Duodenal mucosa (tissue), 2 donors: Measurements from ENCODE around the gene ZNF177.

ENCODE experiments used
- H3K27ac ChIP-seq: one replicate; pipeline ENCODE4 v1.7.0; 2013; ENCODE audit warnings: low read depth, low read length
- H3K27me3 ChIP-seq, 2 donors: one replicate each; pipeline ENCODE4 v1.7.0; 2013; ENCODE audit warnings: low read length in 2 of 2, control low read depth in 1 of 2; ENCODE audit not compliant: insufficient read depth in 2 of 2, control insufficient read depth in 1 of 2
- H3K36me3 ChIP-seq, 2 donors: one replicate each; pipeline ENCODE4 v1.7.0; 2013; ENCODE audit warnings: low read length in 2 of 2, control low read depth in 1 of 2; ENCODE audit not compliant: insufficient read depth in 2 of 2, control insufficient read depth in 1 of 2
- H3K4me1 ChIP-seq, 2 donors: one replicate each; pipeline ENCODE4 v1.7.0; 2013; ENCODE audit warnings: low read length in 2 of 2, control low read depth in 1 of 2; ENCODE audit not compliant: insufficient read depth in 2 of 2, control insufficient read depth in 1 of 2
- H3K4me3 ChIP-seq, 2 donors: one replicate each; pipeline ENCODE4 v1.7.0; 2013; ENCODE audit warnings: low read length in 2 of 2, low read depth in 1 of 2
- H3K9ac ChIP-seq, 2 donors: one replicate each; pipeline ENCODE4 v1.7.0; 2013; ENCODE audit warnings: low read length in 2 of 2, low read depth in 1 of 2
- H3K9me3 ChIP-seq, 2 donors: one replicate each; pipeline ENCODE4 v1.7.0; 2013; ENCODE audit warnings: low read length in 2 of 2, control low read depth in 1 of 2; ENCODE audit not compliant: control insufficient read depth in 1 of 2

ZNF177 gene

DNA sequence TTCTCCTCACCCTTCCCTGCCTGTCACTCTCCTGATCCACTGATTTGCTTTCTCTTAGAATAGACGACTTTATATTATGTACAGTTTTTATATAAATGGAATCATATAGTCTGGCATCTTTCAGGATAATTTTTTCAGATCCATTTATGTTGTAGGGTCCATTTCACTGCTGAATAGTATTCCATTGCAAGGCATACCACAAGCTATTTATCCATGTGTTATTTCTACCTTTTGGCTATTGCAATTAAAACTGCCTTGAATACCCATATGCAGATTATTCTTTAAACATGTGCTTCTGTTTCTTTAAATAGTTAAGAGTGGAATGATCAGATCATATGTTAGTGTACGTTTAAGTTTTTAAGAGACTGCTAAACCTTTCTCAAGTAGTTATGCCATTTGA lies 17.8 kb upstream of the ZNF177 start:
- no peaks in the 10 kb centered on the region for H3K27me3 ChIP-seq
- no peak overlapping the region for H3K27ac ChIP-seq
- H3K9ac ChIP-seq, result no peak overlapping the region
- peaks cover 32 to 39% of the 10 kb centered on the region in 2 donors for H3K36me3 ChIP-seq
- H3K9me3 ChIP-seq, result peaks cover 63 to 82% of the 10 kb centered on the region in 2 donors
- H3K4me3 ChIP-seq, result no peak overlapping the region
- no peaks in the 10 kb centered on the region for H3K4me1 ChIP-seq

- no peak overlapping the region for H3K9ac ChIP-seq
- H3K36me3 ChIP-seq, result peaks cover 6 to 19% of the 10 kb centered on the region in 2 donors
- H3K27me3 ChIP-seq, result no peaks in the 10 kb centered on the region
- H3K9me3 ChIP-seq, result peaks cover 64 to 82% of the 10 kb centered on the region in 2 donors
- no peak overlapping the region for H3K27ac ChIP-seq
- H3K4me1 ChIP-seq, result no peaks in the 10 kb centered on the region
- H3K4me3 ChIP-seq, result no peak overlapping the region
Observed at GRCh38 chr19:9348253-9348652, 14.6 kb upstream of the ZNF177 start.

- Histone ChIP-seq H3K4me1 (no peaks in the 10 kb centered on the region), H3K9me3 (peaks cover 61 to 78% of the 10 kb centered on the region in 2 donors), H3K27me3 (no peaks in the 10 kb centered on the region), H3K9ac (no peak overlapping the region), H3K4me3 (peak overlapping the region in 1 of 2 donors; percentile 7), H3K27ac (no peak overlapping the region), H3K36me3 (peaks cover 2 to 15% of the 10 kb centered on the region in 2 donors)
Observed at GRCh38 chr19:9348671-9349070, 14.1 kb upstream of the ZNF177 start.

GRCh38 chr19:9352505-9352904 lies 10.3 kb upstream of the ZNF177 start:
- Histone ChIP-seq H3K9me3 (peaks cover 50 to 70% of the 10 kb centered on the region in 2 donors), H3K36me3 (peaks cover 3 to 11% of the 10 kb centered on the region in 2 donors)

DNA sequence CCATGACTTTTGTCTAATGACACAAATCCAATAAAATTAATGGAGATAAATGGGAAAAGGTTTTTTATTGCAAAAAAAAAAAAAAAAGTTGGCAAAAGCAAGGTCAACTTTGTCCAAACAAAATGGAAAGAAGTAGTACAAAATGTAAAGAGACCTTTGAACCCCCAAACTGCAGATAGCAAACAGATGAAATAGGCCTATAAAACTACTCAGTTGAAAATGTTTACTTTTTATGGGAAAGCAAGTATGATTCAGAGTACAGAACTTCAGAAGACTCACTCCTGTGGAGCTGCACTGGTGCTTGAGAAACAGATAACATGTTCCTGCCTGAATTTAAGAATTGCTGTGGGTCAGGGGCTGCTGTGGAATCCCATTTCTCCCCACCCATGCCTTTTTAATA lies 9.8 kb upstream of the ZNF177 start:
- H3K9ac ChIP-seq, result no peak overlapping the region
- H3K36me3 ChIP-seq, result peaks cover 3 to 8% of the 10 kb centered on the region in 2 donors
- H3K4me3 ChIP-seq, result no peak overlapping the region
- H3K27ac ChIP-seq, result no peak overlapping the region
- H3K4me1 ChIP-seq, result no peaks in the 10 kb centered on the region
- peaks cover 53 to 72% of the 10 kb centered on the region in 2 donors for H3K9me3 ChIP-seq
- no peaks in the 10 kb centered on the region for H3K27me3 ChIP-seq

More at GRCh38 chr19:9352505-9352904, 10.3 kb upstream of the ZNF177 start:
- Histone ChIP-seq H3K9ac (no peak overlapping the region), H3K4me1 (no peaks in the 10 kb centered on the region), H3K27me3 (no peaks in the 10 kb centered on the region), H3K4me3 (no peak overlapping the region), H3K27ac (no peak overlapping the region)

DNA sequence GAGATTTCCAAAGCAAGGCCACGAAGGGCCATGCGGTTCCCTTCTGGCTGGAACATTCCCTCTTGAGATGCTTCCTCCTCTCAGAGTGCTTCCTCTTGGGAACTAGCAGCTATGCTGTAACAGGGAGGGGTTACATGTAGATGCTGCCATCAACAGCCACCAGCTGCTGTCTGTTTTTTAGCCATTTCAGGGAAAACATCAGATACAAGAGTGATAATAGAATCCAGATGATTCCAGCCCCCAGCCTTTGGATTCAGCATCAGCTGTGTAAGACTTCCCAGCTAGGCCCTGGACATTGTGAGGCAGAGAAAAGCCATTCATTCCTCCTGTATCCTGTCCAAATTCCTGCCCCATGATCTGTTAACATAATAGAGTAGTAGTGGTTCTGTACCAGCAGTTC lies 8.2 kb upstream of the ZNF177 start:
- no peak overlapping the region for H3K27ac ChIP-seq
- H3K36me3 ChIP-seq, result peaks cover 3 to 7% of the 10 kb centered on the region in 2 donors
- no peaks in the 10 kb centered on the region for H3K27me3 ChIP-seq
- H3K4me3 ChIP-seq, result no peak overlapping the region
- H3K4me1 ChIP-seq, result no peaks in the 10 kb centered on the region
- peaks cover 45 to 69% of the 10 kb centered on the region in 2 donors for H3K9me3 ChIP-seq
- no peak overlapping the region for H3K9ac ChIP-seq

DNA sequence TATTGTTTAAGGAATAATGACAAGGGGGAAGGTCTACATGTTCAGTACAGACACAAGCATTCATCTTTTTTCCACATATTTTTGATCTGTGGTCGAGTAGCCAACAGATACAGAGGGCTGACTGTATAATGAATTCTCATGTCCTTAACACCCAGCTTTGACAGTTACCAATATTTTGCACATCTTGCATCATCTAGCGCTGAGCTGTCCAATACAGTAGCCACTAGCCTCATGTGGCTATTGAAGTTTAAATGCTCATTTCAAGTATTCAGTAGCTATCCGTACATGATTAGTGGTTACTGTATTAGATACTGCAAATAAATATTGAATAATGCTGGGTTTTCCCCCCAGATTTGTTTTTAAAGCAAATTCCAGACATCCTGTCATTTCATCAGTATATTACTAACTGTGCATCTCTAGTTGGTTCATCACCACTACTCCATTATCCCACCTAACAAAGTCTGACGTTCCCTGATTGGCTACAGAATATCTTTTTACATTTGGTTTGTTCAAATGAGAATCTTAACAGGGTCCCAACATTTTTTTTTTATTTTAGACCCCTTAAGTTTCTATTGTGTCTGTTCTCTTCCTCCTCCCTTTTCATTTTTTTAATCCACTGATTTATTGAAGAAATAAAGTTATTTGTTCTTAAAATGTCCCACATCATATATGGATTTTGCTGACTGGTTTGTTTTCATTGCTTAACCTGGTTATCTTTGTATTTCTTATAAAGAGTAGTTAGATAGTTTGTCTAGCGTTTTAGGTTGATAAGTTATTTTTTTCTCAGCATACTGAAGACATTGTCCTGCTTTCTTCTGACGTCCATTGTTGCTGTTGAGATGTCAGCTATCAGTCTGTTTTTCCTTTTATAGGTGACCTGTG lies 8.2 kb downstream of the ZNF177 start:
- H3K36me3 ChIP-seq, result no peaks in the 10 kb centered on the region
- H3K27me3 ChIP-seq, result no peaks in the 10 kb centered on the region
- H3K27ac ChIP-seq, result no peak overlapping the region
- no peaks in the 10 kb centered on the region for H3K4me1 ChIP-seq
- no peak overlapping the region for H3K4me3 ChIP-seq
- peaks cover 42 to 44% of the 10 kb centered on the region in 2 donors for H3K9me3 ChIP-seq
- H3K9ac ChIP-seq, result no peak overlapping the region

DNA sequence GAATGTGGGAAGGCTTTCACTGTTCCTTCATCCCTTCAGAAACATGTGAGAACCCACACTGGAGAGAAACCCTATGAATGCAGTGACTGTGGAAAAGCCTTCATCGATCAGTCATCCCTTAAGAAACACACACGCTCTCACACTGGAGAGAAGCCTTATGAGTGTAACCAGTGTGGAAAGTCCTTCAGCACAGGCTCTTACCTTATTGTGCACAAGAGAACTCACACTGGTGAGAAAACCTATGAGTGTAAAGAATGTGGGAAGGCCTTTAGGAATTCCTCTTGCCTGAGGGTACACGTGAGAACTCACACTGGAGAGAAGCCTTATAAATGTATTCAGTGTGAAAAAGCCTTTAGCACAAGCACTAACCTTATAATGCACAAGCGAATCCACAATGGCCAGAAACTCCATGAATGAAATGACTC lies 18.6 kb downstream of the ZNF177 start:
- Histone ChIP-seq H3K36me3 (peaks cover 57 to 62% of the 10 kb centered on the region in 2 donors), H3K9ac (no peak overlapping the region), H3K4me3 (peak overlapping the region in 1 of 2 donors; percentile 33), H3K27ac (no peak overlapping the region), H3K9me3 (peaks cover 84 to 86% of the 10 kb centered on the region in 2 donors), H3K27me3 (no peaks in the 10 kb centered on the region), H3K4me1 (no peaks in the 10 kb centered on the region)

- H3K27ac ChIP-seq, result no peak overlapping the region
- H3K4me3 ChIP-seq, result peak overlapping the region; percentile 64 to 71
- no peaks in the 10 kb centered on the region for H3K27me3 ChIP-seq
- no peak overlapping the region for H3K9ac ChIP-seq
- peaks cover 56 to 72% of the 10 kb centered on the region in 2 donors for H3K9me3 ChIP-seq
- no peaks in the 10 kb centered on the region for H3K4me1 ChIP-seq
- no peaks in the 10 kb centered on the region for H3K36me3 ChIP-seq
Observed at GRCh38 chr19:9406798-9407352, 44.1 kb downstream of the ZNF177 start.

GRCh38 chr19:9407827-9408226 lies 45.0 kb downstream of the ZNF177 start:
- Histone ChIP-seq H3K9ac (no peak overlapping the region), H3K36me3 (peaks cover 6 to 7% of the 10 kb centered on the region in 2 donors), H3K4me3 (peak overlapping the region in 1 of 2 donors; percentile 64), H3K27me3 (no peaks in the 10 kb centered on the region), H3K9me3 (peaks cover 65 to 82% of the 10 kb centered on the region in 2 donors), H3K27ac (no peak overlapping the region), H3K4me1 (no peaks in the 10 kb centered on the region)
